Keratinocyte (primary cell): ENCODE data around the gene SPTSSB.

Source experiments
- CTCF ChIP-seq, 3 experiments: IDR thresholded peaks in 1 of 3; conservative IDR thresholded peaks in 1 of 3; optimal IDR thresholded peaks in 1 of 3; 2 replicates in 2 of 3; 3 replicates in 1 of 3; pipeline versions ENCODE3 to v1.5.1; 2011; ENCODE audit warnings: low read length in 3 of 3, mild to moderate bottlenecking in 3 of 3, moderate library complexity in 2 of 3, control low read depth in 1 of 3, inconsistent platforms in 1 of 3; ENCODE audit not compliant: insufficient read depth in 2 of 3; ENCODE audit errors: extremely low read depth in 1 of 3
- EZH2 ChIP-seq: IDR thresholded peaks from one replicate; pipeline ENCODE4 v1.6.1; 2012; ENCODE audit warnings: inconsistent platforms, mild to moderate bottlenecking, low read length, moderate library complexity

- TF ChIP-seq EZH2 (no peak), CTCF (optimal IDR thresholded peaks at IDR 0.05 in 1 of 3, IDR thresholded peaks at IDR 0.05 in 1 of 3, conservative IDR thresholded peaks at IDR 0.05 in 1 of 3; ENCODE audit: extremely low read depth in 1 of 3, insufficient read depth in 2 of 3, low read length in 3 of 3) (no peak)
These were observed 22.0 kb upstream of the SPTSSB start for GRCh38 chr3:161393310-161393709.
